ENCODE measurements around the gene SART1.

SART1 gene

DNA sequence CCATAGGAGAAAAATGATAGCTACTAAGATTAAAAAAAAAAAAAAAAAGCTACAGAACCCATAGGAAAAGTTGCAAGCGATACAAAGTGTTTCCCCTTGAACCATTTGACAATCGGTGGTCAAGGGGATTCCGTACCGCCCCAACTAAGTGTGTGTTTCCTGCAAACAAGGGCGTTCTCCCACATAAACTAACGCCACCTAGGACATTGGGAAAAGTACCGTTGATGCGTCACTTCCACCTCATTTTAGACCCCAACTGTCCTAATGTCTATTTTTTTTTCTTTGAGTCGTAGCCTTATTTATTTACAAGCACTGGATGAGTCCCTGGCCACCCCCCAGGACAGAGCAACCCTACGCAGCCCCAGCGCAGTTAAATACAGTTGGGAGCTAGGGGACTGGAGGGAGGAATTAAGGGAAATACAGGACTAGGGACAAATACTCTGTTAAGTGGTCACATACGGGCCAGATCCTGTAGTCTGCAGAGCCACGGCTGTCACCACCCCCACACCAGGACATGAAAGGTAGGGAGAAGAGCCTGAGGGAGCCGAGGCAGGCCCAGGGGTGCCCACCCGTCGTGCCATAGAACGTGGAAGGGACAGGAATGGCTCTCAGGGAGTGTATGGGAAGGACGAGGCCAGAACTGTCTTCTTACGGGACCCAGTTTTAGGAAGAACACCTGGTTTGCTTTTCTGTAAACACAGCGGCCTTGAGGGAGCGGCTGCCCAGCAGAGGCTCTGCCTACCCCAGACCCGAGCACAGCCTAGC, 21.5 kb downstream of the SART1 start:
- TF ChIP-seq, protein P1, sequence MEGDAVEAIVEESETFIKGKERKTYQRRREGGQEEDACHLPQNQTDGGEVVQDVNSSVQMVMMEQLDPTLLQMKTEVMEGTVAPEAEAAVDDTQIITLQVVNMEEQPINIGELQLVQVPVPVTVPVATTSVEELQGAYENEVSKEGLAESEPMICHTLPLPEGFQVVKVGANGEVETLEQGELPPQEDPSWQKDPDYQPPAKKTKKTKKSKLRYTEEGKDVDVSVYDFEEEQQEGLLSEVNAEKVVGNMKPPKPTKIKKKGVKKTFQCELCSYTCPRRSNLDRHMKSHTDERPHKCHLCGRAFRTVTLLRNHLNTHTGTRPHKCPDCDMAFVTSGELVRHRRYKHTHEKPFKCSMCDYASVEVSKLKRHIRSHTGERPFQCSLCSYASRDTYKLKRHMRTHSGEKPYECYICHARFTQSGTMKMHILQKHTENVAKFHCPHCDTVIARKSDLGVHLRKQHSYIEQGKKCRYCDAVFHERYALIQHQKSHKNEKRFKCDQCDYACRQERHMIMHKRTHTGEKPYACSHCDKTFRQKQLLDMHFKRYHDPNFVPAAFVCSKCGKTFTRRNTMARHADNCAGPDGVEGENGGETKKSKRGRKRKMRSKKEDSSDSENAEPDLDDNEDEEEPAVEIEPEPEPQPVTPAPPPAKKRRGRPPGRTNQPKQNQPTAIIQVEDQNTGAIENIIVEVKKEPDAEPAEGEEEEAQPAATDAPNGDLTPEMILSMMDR (IDR thresholded peaks at IDR 0.05; ENCODE audit: low read depth, low read length, missing control alignments), result no peak
- DNase-seq (ENCODE audit: low read depth), result no peak
- no peak overlapping the region for H3K4me3 ChIP-seq (ENCODE audit: low read depth, low read length)
- in situ Hi-C loops (cut with HindIII; ENCODE audit: low sequenced_read_pairs), result no loop called here

DNA sequence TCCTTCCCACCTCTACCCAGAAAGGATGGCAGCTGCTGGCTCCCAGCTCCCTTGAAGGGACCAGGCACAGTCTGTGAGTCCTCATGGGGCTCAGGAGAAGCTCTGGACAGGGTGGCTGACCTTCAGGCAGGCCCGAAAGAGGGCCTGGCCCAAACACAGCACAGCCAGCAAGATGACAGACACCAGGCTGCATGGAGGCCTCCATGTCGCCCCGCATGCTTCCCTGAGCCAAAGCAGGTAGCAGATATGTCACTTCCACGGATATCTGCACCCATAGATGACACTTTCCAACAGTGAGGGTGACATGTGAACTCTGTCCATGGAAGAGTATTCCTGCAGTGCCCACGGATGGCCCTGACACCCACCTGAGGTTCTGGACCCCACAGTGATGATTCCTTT, 22.1 kb downstream of the SART1 start:
- no peak for DNase-seq (ENCODE audit: low read depth)
- no peak overlapping the region for H3K4me3 ChIP-seq (ENCODE audit: low read depth, low read length)
- TF ChIP-seq, protein P1 (IDR thresholded peaks at IDR 0.05; ENCODE audit: low read depth, low read length, missing control alignments), result no peak
- in situ Hi-C loops (cut with HindIII; ENCODE audit: low sequenced_read_pairs), result no loop called here

DNA sequence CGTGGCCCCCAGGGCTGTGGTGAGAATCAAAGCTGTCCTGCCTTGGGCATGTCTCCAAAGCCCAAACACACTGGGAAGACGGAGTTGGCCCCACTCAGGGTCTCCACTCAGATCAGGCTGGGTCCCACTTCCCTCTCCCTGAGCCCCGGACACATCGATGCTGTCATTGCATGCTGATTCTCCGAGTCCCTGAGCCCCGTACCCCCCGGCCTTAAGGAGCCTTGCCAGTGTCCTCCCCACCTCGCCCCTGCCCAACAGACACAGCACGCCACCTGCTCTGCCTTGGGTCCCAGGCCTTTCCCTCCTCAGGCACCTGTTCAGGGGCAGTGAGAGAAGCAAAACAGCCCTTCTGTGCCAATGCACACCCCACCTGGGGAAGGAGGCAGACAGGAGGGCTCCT, 25.8 kb downstream of the SART1 start:
- in situ Hi-C loops (cut with HindIII; ENCODE audit: low sequenced_read_pairs), result no loop called here
- TF ChIP-seq, protein P1 (IDR thresholded peaks at IDR 0.05; ENCODE audit: low read depth, low read length, missing control alignments), result no peak
- DNase-seq (ENCODE audit: low read depth), result no peak
- no peak overlapping the region for H3K4me3 ChIP-seq (ENCODE audit: low read depth, low read length)

DNA sequence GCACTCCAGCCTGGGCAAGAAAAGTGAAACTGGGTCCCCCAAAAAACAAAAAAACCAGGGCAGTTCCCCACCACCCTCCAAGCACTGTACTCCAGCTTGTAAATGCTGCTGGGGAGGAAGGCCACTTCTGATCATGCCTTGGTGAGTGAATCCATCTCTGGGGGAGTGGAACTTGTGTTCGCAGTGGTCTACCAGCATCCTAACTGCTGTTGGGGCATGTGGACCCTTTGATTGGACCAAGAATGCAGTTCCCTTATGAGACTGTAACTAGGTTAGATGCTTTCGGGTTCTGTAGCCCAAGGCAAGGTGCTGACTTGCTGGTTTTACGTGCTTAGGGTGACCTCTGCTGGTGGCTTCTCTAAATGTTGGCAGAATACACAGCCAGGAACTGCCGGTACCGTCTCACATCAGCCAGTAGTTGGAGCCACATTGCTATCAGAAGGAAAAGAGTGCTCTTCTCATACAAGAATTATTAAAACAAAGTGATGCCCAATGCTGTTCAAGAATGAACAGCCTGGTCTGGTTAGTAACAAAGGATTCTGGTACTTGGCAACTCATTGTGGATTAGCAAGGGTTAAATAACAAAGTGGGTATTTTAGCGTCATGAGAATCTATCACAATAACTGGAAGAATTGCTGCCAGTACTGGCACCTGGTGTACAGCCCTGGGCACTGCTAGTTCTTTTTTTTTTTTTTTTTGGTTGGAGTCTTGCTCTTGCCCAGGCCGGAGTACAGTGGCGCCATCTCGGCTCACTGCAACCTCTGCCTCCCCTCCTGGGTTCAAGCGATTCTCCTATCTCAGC, 27.5 kb downstream of the SART1 start:
- H3K4me3 ChIP-seq (ENCODE audit: low read depth, low read length), result no peak overlapping the region
- TF ChIP-seq, protein P1 (IDR thresholded peaks at IDR 0.05; ENCODE audit: low read depth, low read length, missing control alignments), result peak; percentile 95
- in situ Hi-C loops (cut with HindIII; ENCODE audit: low sequenced_read_pairs), result no loop called here
- peak; percentile 98 for DNase-seq (ENCODE audit: low read depth)

DNA sequence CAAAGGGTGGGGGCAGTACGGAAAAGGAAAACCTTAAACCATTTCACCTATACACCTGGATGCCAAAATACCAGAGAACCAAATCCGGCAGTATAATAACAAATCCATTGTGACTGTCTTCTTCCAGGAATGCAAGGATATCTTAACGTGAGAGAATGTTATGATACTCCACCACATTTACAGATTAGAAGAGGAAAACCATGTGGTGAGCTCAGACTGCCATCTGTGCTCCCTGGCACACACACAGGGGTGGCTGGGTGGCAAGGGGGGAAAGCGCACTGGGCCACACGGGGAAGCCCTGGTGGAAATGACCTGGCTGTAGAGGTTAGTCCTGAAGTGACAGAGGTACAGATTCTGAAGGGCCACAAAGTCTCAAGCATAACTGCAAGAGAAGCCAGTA, 30.5 kb downstream of the SART1 start:
- TF ChIP-seq, protein P1 (IDR thresholded peaks at IDR 0.05; ENCODE audit: low read depth, low read length, missing control alignments), result no peak
- H3K4me3 ChIP-seq (ENCODE audit: low read depth, low read length), result no peak overlapping the region
- in situ Hi-C loops (cut with HindIII; ENCODE audit: low sequenced_read_pairs), result no loop called here
- DNase-seq (ENCODE audit: low read depth), result no peak

DNA sequence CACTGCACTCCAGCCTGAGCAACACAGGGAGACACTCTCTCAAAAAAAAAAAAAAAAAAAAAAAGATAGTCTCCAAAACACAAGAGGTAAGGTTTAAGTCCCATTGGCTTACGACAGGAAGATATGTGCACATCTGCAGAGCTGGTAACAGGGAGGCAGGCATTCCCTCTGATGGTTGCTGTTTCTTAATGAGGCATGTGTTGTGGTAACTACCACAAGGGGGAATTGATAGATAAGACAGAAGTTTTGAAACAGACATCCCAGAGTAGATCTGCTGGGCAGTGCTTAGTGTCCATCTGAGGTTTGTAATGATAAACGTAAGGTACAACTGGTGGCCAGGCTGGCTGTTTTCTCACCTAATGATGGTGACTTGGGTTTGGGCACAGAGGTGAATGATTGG, 35.8 kb downstream of the SART1 start:
- no peak for DNase-seq (ENCODE audit: low read depth)
- in situ Hi-C loops (cut with HindIII; ENCODE audit: low sequenced_read_pairs), result no loop called here
- H3K4me3 ChIP-seq (ENCODE audit: low read depth, low read length), result no peak overlapping the region
- TF ChIP-seq, protein P1 (IDR thresholded peaks at IDR 0.05; ENCODE audit: low read depth, low read length, missing control alignments), result no peak

Data from astrocyte of the cerebellum (primary cell).